Neuronal stem cell (in vitro differentiated cells): ENCODE measurements around the gene GRM6.

ENCODE experiments used
- DNase-seq: peaks from one replicate; pipeline ENCODE4 v3.0.0-alpha.2; 2013; ENCODE audit warnings: low spot score
- H2AFZ ChIP-seq: one replicate; pipeline ENCODE4 v1.6.1; 2013; ENCODE audit warnings: mild to moderate bottlenecking, low read length, inconsistent platforms
- H2AK5ac ChIP-seq: 2 replicates; pipeline ENCODE4 v1.6.1; 2013; ENCODE audit warnings: low read depth, mild to moderate bottlenecking, inconsistent platforms, low read length, moderate library complexity, mixed read lengths
- H2BK120ac ChIP-seq: 2 replicates; pipeline ENCODE4 v1.6.1; 2013; ENCODE audit warnings: low read depth, mild to moderate bottlenecking, inconsistent platforms, low read length, moderate library complexity, mixed read lengths
- H2BK12ac ChIP-seq: one replicate; pipeline ENCODE4 v1.6.1; 2013; ENCODE audit warnings: low read length, inconsistent platforms
- H2BK15ac ChIP-seq: 2 replicates; pipeline ENCODE4 v1.6.1; 2013; ENCODE audit warnings: mild to moderate bottlenecking, low read length, inconsistent platforms, mixed read lengths
- H2BK5ac ChIP-seq: one replicate; pipeline ENCODE4 v1.6.1; 2013; ENCODE audit warnings: inconsistent platforms, mild to moderate bottlenecking, low read length, moderate library complexity
- H3K14ac ChIP-seq: one replicate; pipeline ENCODE4 v1.6.1; 2013; ENCODE audit warnings: low read length, inconsistent platforms
- H3K18ac ChIP-seq: 2 replicates; pipeline ENCODE4 v1.6.1; 2013; ENCODE audit warnings: low read length, inconsistent platforms
- H3K23ac ChIP-seq: 2 replicates; pipeline ENCODE4 v1.6.1; 2013; ENCODE audit warnings: low read depth, mild to moderate bottlenecking, mixed read lengths, low read length, inconsistent platforms; ENCODE audit not compliant: poor library complexity
- H3K27ac ChIP-seq: replicated peaks from 3 replicates; pipeline ENCODE4 v1.5.1; 2013; ENCODE audit warnings: low read length, inconsistent platforms
- H3K27me3 ChIP-seq, 3 experiments: 2 replicates each; pipeline ENCODE4 v1.6.1; 2013; ENCODE audit warnings: low read length in 3 of 3, mild to moderate bottlenecking in 2 of 3, inconsistent platforms in 1 of 3, low read depth in 1 of 3, mixed read lengths in 1 of 3, moderate library complexity in 1 of 3; ENCODE audit not compliant: control insufficient read depth in 3 of 3, insufficient read depth in 3 of 3
- H3K36me3 ChIP-seq, 2 donors: replicated peaks in 1 of 2; 2 replicates each; pipeline ENCODE4 v1.6.1; 2013; ENCODE audit warnings: low read length in 2 of 2; ENCODE audit not compliant: control insufficient read depth in 2 of 2, insufficient read depth in 2 of 2
- H3K4ac ChIP-seq: 2 replicates; pipeline ENCODE4 v1.6.1; 2013; ENCODE audit warnings: inconsistent platforms, mild to moderate bottlenecking, low read length, moderate library complexity
- H3K4me1 ChIP-seq, 2 donors: 1 replicate in 1 of 2; 2 replicates in 1 of 2; pipeline ENCODE4 v1.6.1; 2013; ENCODE audit warnings: low read length in 2 of 2, low read depth in 1 of 2; ENCODE audit not compliant: control insufficient read depth in 2 of 2, insufficient read depth in 1 of 2
- H3K4me2 ChIP-seq: one replicate; pipeline ENCODE4 v1.6.1; 2013; ENCODE audit warnings: mild to moderate bottlenecking, low read length, inconsistent platforms; ENCODE audit not compliant: insufficient read depth, poor library complexity, severe bottlenecking
- H3K4me3 ChIP-seq, 2 donors: 2 replicates each; pipeline ENCODE4 v1.5.1; 2013; ENCODE audit warnings: low read length in 2 of 2, mild to moderate bottlenecking in 2 of 2, inconsistent platforms in 1 of 2, moderate library complexity in 1 of 2
- H3K79me1 ChIP-seq: one replicate; pipeline ENCODE4 v1.6.1; 2013; ENCODE audit warnings: low read depth, mild to moderate bottlenecking, inconsistent platforms, low read length, moderate library complexity
- H3K9ac ChIP-seq: one replicate; pipeline ENCODE4 v1.6.1; 2013; ENCODE audit warnings: mild to moderate bottlenecking, low read depth, low read length, inconsistent platforms; ENCODE audit not compliant: poor library complexity
- H3K9me3 ChIP-seq, 2 donors: replicated peaks in 1 of 2; 2 replicates each; pipeline versions ENCODE3 to v1.6.1; 2013; ENCODE audit warnings: low read length in 2 of 2, mild to moderate bottlenecking in 2 of 2, inconsistent platforms in 1 of 2, low read depth in 1 of 2, mixed read lengths in 1 of 2, moderate library complexity in 1 of 2; ENCODE audit not compliant: control insufficient read depth in 2 of 2, insufficient read depth in 1 of 2
- H4K8ac ChIP-seq: one replicate; pipeline ENCODE4 v1.6.1; 2013; ENCODE audit warnings: low read depth, mild to moderate bottlenecking, inconsistent platforms, low read length, moderate library complexity
- H4K91ac ChIP-seq: one replicate; pipeline ENCODE4 v1.6.1; 2013; ENCODE audit warnings: low read length, low read depth, mild to moderate bottlenecking, inconsistent platforms; ENCODE audit not compliant: poor library complexity
- WGBS, 2 donors: extraction: QIAGEN DNeasy Blood & Tissue Kit; methylation state at CpG; one replicate each; pipeline ENCODE4 v1.1.7; 2013; ENCODE audit warnings: missing lambda C conversion rate in 2 of 2, mixed read lengths in 1 of 2; ENCODE audit not compliant: insufficient read length in 2 of 2, insufficient replicate concordance in 1 of 2; ENCODE audit errors: extremely low coverage in 2 of 2; 5-methylcytosine and 5-hydroxymethylcytosine counted together

Gene GRM6

DNA sequence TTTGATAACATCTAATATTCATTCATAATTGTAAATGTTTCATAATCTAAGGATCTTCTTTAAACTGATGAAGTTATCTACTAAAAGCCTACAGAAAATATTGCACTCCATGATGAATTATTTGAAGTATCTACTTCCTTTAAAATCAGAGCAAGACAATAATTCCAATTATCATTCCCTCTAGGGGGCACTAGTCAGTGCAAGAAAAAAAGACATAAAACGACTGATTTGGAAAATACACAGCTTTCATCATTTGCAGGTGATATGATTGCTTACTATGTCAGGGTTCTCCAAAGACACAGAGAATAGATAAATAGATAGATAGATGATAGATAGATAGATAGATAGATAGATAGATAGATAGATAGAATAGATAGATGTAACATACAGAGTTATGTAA lies 13.5 kb upstream of the GRM6 start:
- Histone ChIP-seq H3K36me3 (no peaks in the 10 kb centered on the region), H3K23ac (no peak overlapping the region), H2BK15ac (no peak overlapping the region), H3K4me1 (no peaks in the 10 kb centered on the region), H2BK5ac (no peak overlapping the region), H2BK12ac (no peak overlapping the region), H3K4me3 (no peak overlapping the region), H3K18ac (no peak overlapping the region), H3K14ac (no peak overlapping the region), H3K9ac (no peak overlapping the region), H2BK120ac (no peak overlapping the region), H3K27me3 (no peaks in the 10 kb centered on the region), H2AFZ (no peak overlapping the region), H4K8ac (no peak overlapping the region), H3K4ac (no peak overlapping the region), H4K91ac (no peak overlapping the region), H3K9me3 (peaks cover 6 to 12% of the 10 kb centered on the region in 2 donors), H3K27ac (no peak overlapping the region), H3K4me2 (no peak overlapping the region), H3K79me1 (no peaks in the 10 kb centered on the region), H2AK5ac (no peak overlapping the region)
- WGBS, 2 donors, result no CpG with 5 or more reads among the region's 1 CpG
- no peak for DNase-seq

DNA sequence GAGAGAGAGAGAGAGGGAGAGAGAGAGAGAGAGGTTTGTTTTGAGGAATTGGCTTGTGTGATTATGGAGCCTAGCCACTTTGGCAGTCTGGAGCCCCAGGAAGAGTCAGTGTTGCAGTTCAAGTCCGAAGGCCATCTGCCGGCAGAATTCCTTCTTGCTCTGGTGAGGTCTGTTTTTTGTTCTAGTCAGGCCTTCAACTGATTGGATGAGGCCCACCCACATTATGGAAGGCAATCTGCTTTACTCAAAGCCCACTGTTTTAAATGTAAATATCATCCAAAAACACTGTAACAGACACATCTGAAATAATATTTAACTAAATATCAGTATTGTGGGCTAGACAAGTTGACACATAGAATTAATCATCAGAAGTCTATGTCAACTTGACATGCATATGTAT lies 11.4 kb upstream of the GRM6 start:
- Histone ChIP-seq H3K18ac (no peak overlapping the region), H3K4me1 (no peaks in the 10 kb centered on the region), H3K79me1 (no peaks in the 10 kb centered on the region), H4K8ac (no peak overlapping the region), H3K4ac (no peak overlapping the region), H3K36me3 (no peaks in the 10 kb centered on the region), H3K9ac (no peak overlapping the region), H4K91ac (no peak overlapping the region), H3K27ac (no peak overlapping the region), H2AK5ac (no peak overlapping the region), H3K4me3 (no peak overlapping the region), H2BK12ac (no peak overlapping the region), H3K4me2 (no peak overlapping the region), H3K27me3 (no peaks in the 10 kb centered on the region), H2BK120ac (no peak overlapping the region), H3K14ac (no peak overlapping the region), H3K23ac (no peak overlapping the region), H3K9me3 (peaks cover 0 to 12% of the 10 kb centered on the region in 2 donors), H2BK15ac (no peak overlapping the region), H2AFZ (no peak overlapping the region), H2BK5ac (no peak overlapping the region)
- no peak for DNase-seq
- no CpG with 5 or more reads among the region's 2 CpGs for WGBS, 2 donors

DNA sequence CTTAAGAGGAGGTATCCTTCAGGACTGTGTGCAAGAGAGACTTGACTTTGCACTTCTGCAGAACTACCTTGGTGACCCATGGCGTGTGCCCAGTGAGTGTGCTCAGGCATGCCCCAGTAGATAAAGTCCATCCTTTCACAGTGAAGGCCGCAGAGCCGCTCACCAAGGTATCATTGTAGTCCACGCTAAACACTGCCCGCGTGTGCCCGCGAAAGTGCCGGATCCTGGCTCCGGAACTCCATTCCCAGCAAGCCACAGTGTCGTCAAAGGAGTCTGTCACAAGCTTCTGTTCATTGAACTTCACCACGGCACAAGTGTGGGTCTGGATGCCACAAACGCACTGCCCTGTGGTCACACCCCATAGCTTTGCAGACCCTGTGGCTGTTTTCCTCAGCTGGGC lies 3.3 kb upstream of the GRM6 start:
- H3K4me1 ChIP-seq, result no peaks in the 10 kb centered on the region
- no peak overlapping the region for H3K18ac ChIP-seq
- no peak overlapping the region for H2BK120ac ChIP-seq
- no peak overlapping the region for H2BK15ac ChIP-seq
- no peak overlapping the region for H3K23ac ChIP-seq
- H3K79me1 ChIP-seq, result no peaks in the 10 kb centered on the region
- H3K4me2 ChIP-seq, result no peak overlapping the region
- H3K4ac ChIP-seq, result no peak overlapping the region
- peaks cover 0 to 6% of the 10 kb centered on the region in 2 donors for H3K9me3 ChIP-seq
- no peak overlapping the region for H4K8ac ChIP-seq
- no peak overlapping the region for H3K27ac ChIP-seq
- no peak overlapping the region for H2BK12ac ChIP-seq
- H3K14ac ChIP-seq, result no peak overlapping the region
- H3K27me3 ChIP-seq, result peaks cover 6 to 49% (median 27%) of the 10 kb centered on the region in 3 experiments
- WGBS, 2 donors, result no CpG with 5 or more reads among the region's 13 CpGs
- no peak overlapping the region for H3K9ac ChIP-seq
- H4K91ac ChIP-seq, result no peak overlapping the region
- H3K36me3 ChIP-seq, result no peaks in the 10 kb centered on the region
- H2AFZ ChIP-seq, result no peak overlapping the region
- DNase-seq, result no peak
- no peak overlapping the region for H2AK5ac ChIP-seq
- H3K4me3 ChIP-seq, result no peak overlapping the region
- no peak overlapping the region for H2BK5ac ChIP-seq

DNA sequence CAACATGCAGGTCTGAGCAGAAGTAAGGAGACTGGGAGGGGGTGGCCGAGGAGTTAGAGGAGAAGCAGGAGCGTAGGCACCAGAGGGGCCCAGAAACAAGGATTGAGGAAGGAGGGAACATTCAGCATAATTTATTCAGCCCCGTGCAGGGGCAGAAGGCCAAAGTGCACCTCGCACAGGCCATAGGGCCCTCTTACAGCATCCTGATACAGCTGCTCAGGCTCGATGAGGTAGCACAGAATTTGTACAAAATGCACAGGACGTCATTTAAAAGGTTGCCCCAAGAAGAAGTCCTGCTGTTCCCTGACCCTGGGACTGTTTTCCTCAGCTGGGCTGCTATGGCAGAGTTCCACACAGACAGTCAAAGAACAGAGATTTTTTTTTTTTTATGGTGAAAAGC lies 2.1 kb upstream of the GRM6 start:
- Histone ChIP-seq H3K4me1 (peaks cover 0 to 1% of the 10 kb centered on the region in 2 donors), H3K36me3 (no peaks in the 10 kb centered on the region), H3K79me1 (no peaks in the 10 kb centered on the region), H3K9me3 (peaks cover 6% of the 10 kb centered on the region in 2 donors), H3K27me3 (peaks cover 6 to 61% (median 33%) of the 10 kb centered on the region in 3 experiments), H2BK5ac (no peak overlapping the region), H3K14ac (no peak overlapping the region), H2AFZ (no peak overlapping the region), H3K9ac (no peak overlapping the region), H4K91ac (no peak overlapping the region), H3K18ac (no peak overlapping the region), H3K27ac (no peak overlapping the region), H4K8ac (no peak overlapping the region), H3K4me2 (no peak overlapping the region), H2AK5ac (no peak overlapping the region), H3K4me3 (no peak overlapping the region), H3K4ac (no peak overlapping the region), H2BK12ac (no peak overlapping the region), H3K23ac (no peak overlapping the region), H2BK15ac (no peak overlapping the region), H2BK120ac (no peak overlapping the region)
- no peak for DNase-seq
- WGBS, 2 donors, result no CpG with 5 or more reads among the region's 6 CpGs
